K562 (cell line): ENCODE measurements around the gene RGR. TPM values are rescaled to one million over a fixed set of nuclear protein-coding genes. Genes with fewer than 3 reads are reported as not detected.

ENCODE experiments used
- ERF ChIP-seq: fragments of 450-650 bp; formaldehyde crosslinking; IDR thresholded peaks from 2 replicates; pipeline ENCODE4 v1.4.0; 2020; ENCODE audit warnings: mild to moderate bottlenecking, mixed read lengths
- NR2C1 ChIP-seq, 2 experiments: fragments of 450-650 bp; IDR thresholded peaks; 2 replicates each; pipeline ENCODE4 v1.6.1; 2017; ENCODE audit warnings: mild to moderate bottlenecking in 2 of 2, antibody characterized with exemption in 1 of 2, inconsistent platforms in 1 of 2, missing compliant biosample characterization in 1 of 2, missing genetic modification characterization in 1 of 2
- SMARCE1 ChIP-seq: fragments of 450-650 bp; IDR thresholded peaks from 2 replicates; pipeline ENCODE4 v1.7.1; 2016; ENCODE audit warnings: mild to moderate bottlenecking
- SNRNP70 ChIP-seq: fragments of 200-400 bp; formaldehyde crosslinking; optimal IDR thresholded peaks from 2 replicates; pipeline ENCODE3; 2017; ENCODE audit warnings: low read depth, low read length
- polyA plus RNA-seq, 8 experiments: library from polyadenylated mRNA; depleted of rRNA in 4 of 8; stranded (reverse) in 5 of 8; unstranded in 3 of 8; fragments of >200 nt; fragmentation: Nextera tagmentation in 2 of 8; fragmentation: Illumina TruSeq in 1 of 8; extraction: Ambion mirVana in 2 of 8; extraction: Trizol in 1 of 8; gene quantifications; 2 replicates each; pipeline versions ENCODE4 v1.2.1 to v1.2.3, GENCODE V29; 2011 to 2014; ENCODE audit warnings: inconsistent platforms in 1 of 8, missing spikeins in 1 of 8
- total RNA-seq, 7 experiments: library from RNA; depleted of rRNA in 6 of 7; stranded (reverse); fragments of >200 nt in 6 of 7; fragmentation: Illumina TruSeq in 2 of 7; extraction: Trizol in 2 of 7; gene quantifications; 2 replicates each; pipeline versions ENCODE4 v1.2.1 to v1.2.3, GENCODE V29; 2011 to 2021; ENCODE audit warnings: low replicate concordance in 1 of 7
- TF ChIP-seq, protein P1 (sequence below): fragments of 200-600 bp; sonication (generic); IDR thresholded peaks from one replicate; pipeline ENCODE4 v1.6.1; 2012; ENCODE audit warnings: mild to moderate bottlenecking, low read depth, low read length, inconsistent platforms
- TF ChIP-seq, protein P2 (sequence below): fragments of 250-450 bp; sonication (Bioruptor Pico); IDR thresholded peaks from 2 replicates; pipeline ENCODE4 v1.5.0; 2020; ENCODE audit warnings: mild to moderate bottlenecking
- TF ChIP-seq, protein P3 (sequence below): sonication (generic); formaldehyde crosslinking; IDR thresholded peaks from 2 replicates; pipeline ENCODE4 v1.4.0; 2020; ENCODE audit warnings: mild to moderate bottlenecking, missing genetic modification reagents
- TF ChIP-seq, protein P4 (sequence below): fragments of 200-800 bp; sonication (Bioruptor generic); IDR thresholded peaks from 2 replicates; pipeline ENCODE4 v1.6.1; 2017; ENCODE audit warnings: missing genetic modification characterization, missing compliant biosample characterization
- TF ChIP-seq, protein P5 (sequence below), 2 experiments: fragments of 450-650 bp; conservative IDR thresholded peaks; 2 replicates each; pipeline ENCODE4 v1.6.1; 2017; ENCODE audit warnings: mild to moderate bottlenecking in 2 of 2, moderate library complexity in 2 of 2

The RGR gene
- total and polyA plus RNA-seq, 9 of the 15 experiments (the other 6 are each of a cell fraction or from before 2014, with no cell fraction given), result not detected

DNA sequence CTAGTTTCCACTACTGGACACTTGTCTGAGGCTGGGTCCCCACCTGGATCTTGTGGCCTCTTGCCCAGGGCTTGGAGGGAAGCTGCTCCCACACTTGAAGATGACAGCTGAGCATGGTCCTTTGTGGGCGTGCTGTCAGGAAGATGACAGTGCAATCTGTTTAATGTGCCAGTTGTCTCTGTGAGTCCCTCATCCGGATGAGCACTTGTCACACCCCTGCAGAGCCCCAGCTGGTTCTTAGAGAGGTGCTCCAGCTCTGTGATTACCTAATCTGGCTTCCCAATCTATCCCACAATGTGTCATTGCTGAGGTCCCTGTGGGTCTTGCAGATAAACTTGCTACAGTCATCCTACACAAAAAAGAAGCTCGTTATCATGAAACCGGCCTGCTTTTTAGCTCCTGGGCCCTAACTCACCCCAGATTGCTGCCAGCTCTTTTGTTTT, 48.7 kb downstream of the RGR start (continued):
- TF ChIP-seq, protein P1, sequence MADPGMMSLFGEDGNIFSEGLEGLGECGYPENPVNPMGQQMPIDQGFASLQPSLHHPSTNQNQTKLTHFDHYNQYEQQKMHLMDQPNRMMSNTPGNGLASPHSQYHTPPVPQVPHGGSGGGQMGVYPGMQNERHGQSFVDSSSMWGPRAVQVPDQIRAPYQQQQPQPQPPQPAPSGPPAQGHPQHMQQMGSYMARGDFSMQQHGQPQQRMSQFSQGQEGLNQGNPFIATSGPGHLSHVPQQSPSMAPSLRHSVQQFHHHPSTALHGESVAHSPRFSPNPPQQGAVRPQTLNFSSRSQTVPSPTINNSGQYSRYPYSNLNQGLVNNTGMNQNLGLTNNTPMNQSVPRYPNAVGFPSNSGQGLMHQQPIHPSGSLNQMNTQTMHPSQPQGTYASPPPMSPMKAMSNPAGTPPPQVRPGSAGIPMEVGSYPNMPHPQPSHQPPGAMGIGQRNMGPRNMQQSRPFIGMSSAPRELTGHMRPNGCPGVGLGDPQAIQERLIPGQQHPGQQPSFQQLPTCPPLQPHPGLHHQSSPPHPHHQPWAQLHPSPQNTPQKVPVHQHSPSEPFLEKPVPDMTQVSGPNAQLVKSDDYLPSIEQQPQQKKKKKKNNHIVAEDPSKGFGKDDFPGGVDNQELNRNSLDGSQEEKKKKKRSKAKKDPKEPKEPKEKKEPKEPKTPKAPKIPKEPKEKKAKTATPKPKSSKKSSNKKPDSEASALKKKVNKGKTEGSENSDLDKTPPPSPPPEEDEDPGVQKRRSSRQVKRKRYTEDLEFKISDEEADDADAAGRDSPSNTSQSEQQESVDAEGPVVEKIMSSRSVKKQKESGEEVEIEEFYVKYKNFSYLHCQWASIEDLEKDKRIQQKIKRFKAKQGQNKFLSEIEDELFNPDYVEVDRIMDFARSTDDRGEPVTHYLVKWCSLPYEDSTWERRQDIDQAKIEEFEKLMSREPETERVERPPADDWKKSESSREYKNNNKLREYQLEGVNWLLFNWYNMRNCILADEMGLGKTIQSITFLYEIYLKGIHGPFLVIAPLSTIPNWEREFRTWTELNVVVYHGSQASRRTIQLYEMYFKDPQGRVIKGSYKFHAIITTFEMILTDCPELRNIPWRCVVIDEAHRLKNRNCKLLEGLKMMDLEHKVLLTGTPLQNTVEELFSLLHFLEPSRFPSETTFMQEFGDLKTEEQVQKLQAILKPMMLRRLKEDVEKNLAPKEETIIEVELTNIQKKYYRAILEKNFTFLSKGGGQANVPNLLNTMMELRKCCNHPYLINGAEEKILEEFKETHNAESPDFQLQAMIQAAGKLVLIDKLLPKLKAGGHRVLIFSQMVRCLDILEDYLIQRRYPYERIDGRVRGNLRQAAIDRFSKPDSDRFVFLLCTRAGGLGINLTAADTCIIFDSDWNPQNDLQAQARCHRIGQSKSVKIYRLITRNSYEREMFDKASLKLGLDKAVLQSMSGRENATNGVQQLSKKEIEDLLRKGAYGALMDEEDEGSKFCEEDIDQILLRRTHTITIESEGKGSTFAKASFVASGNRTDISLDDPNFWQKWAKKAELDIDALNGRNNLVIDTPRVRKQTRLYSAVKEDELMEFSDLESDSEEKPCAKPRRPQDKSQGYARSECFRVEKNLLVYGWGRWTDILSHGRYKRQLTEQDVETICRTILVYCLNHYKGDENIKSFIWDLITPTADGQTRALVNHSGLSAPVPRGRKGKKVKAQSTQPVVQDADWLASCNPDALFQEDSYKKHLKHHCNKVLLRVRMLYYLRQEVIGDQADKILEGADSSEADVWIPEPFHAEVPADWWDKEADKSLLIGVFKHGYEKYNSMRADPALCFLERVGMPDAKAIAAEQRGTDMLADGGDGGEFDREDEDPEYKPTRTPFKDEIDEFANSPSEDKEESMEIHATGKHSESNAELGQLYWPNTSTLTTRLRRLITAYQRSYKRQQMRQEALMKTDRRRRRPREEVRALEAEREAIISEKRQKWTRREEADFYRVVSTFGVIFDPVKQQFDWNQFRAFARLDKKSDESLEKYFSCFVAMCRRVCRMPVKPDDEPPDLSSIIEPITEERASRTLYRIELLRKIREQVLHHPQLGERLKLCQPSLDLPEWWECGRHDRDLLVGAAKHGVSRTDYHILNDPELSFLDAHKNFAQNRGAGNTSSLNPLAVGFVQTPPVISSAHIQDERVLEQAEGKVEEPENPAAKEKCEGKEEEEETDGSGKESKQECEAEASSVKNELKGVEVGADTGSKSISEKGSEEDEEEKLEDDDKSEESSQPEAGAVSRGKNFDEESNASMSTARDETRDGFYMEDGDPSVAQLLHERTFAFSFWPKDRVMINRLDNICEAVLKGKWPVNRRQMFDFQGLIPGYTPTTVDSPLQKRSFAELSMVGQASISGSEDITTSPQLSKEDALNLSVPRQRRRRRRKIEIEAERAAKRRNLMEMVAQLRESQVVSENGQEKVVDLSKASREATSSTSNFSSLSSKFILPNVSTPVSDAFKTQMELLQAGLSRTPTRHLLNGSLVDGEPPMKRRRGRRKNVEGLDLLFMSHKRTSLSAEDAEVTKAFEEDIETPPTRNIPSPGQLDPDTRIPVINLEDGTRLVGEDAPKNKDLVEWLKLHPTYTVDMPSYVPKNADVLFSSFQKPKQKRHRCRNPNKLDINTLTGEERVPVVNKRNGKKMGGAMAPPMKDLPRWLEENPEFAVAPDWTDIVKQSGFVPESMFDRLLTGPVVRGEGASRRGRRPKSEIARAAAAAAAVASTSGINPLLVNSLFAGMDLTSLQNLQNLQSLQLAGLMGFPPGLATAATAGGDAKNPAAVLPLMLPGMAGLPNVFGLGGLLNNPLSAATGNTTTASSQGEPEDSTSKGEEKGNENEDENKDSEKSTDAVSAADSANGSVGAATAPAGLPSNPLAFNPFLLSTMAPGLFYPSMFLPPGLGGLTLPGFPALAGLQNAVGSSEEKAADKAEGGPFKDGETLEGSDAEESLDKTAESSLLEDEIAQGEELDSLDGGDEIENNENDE, result no peak
- TF ChIP-seq NR2C1 (IDR thresholded peaks at IDR 0.05), result no peak
- peak; percentile 76 for TF ChIP-seq NR2C1 (tag; IDR thresholded peaks at IDR 0.05)
- TF ChIP-seq, protein P2, sequence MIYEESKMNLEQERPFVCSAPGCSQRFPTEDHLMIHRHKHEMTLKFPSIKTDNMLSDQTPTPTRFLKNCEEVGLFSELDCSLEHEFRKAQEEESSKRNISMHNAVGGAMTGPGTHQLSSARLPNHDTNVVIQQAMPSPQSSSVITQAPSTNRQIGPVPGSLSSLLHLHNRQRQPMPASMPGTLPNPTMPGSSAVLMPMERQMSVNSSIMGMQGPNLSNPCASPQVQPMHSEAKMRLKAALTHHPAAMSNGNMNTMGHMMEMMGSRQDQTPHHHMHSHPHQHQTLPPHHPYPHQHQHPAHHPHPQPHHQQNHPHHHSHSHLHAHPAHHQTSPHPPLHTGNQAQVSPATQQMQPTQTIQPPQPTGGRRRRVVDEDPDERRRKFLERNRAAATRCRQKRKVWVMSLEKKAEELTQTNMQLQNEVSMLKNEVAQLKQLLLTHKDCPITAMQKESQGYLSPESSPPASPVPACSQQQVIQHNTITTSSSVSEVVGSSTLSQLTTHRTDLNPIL (CRISPR knock-in tag), result no peak
- TF ChIP-seq, protein P3, sequence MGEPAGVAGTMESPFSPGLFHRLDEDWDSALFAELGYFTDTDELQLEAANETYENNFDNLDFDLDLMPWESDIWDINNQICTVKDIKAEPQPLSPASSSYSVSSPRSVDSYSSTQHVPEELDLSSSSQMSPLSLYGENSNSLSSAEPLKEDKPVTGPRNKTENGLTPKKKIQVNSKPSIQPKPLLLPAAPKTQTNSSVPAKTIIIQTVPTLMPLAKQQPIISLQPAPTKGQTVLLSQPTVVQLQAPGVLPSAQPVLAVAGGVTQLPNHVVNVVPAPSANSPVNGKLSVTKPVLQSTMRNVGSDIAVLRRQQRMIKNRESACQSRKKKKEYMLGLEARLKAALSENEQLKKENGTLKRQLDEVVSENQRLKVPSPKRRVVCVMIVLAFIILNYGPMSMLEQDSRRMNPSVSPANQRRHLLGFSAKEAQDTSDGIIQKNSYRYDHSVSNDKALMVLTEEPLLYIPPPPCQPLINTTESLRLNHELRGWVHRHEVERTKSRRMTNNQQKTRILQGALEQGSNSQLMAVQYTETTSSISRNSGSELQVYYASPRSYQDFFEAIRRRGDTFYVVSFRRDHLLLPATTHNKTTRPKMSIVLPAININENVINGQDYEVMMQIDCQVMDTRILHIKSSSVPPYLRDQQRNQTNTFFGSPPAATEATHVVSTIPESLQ (CRISPR knock-in tag), result 0 out of 2 replicates have a peak, but pooled peaks have one; percentile 19
- no peak for TF ChIP-seq SNRNP70
- TF ChIP-seq, protein P4, sequence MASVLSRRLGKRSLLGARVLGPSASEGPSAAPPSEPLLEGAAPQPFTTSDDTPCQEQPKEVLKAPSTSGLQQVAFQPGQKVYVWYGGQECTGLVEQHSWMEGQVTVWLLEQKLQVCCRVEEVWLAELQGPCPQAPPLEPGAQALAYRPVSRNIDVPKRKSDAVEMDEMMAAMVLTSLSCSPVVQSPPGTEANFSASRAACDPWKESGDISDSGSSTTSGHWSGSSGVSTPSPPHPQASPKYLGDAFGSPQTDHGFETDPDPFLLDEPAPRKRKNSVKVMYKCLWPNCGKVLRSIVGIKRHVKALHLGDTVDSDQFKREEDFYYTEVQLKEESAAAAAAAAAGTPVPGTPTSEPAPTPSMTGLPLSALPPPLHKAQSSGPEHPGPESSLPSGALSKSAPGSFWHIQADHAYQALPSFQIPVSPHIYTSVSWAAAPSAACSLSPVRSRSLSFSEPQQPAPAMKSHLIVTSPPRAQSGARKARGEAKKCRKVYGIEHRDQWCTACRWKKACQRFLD, result peak; percentile 98
- TF ChIP-seq SMARCE1, result peak; percentile 99
- peak; percentile 86; the same call in 1 of the 2 replicates for TF ChIP-seq ERF (CRISPR knock-in tag)
- TF ChIP-seq, protein P5, sequence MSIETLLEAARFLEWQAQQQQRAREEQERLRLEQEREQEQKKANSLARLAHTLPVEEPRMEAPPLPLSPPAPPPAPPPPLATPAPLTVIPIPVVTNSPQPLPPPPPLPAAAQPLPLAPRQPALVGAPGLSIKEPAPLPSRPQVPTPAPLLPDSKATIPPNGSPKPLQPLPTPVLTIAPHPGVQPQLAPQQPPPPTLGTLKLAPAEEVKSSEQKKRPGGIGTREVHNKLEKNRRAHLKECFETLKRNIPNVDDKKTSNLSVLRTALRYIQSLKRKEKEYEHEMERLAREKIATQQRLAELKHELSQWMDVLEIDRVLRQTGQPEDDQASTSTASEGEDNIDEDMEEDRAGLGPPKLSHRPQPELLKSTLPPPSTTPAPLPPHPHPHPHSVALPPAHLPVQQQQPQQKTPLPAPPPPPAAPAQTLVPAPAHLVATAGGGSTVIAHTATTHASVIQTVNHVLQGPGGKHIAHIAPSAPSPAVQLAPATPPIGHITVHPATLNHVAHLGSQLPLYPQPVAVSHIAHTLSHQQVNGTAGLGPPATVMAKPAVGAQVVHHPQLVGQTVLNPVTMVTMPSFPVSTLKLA (conservative IDR thresholded peaks at IDR 0.05), result peak; percentile 84 to 96
